ENCODE data around the gene SLFN13. TPM values are rescaled to one million over a fixed set of nuclear protein-coding genes. Genes with fewer than 3 reads are reported as not detected.

Gene SLFN13
- total and polyA plus RNA-seq, 2 of the 4 experiments (the other 2 are of a cell fraction) = 1.7 to 3.9 TPM

GRCh38 chr17:35407531-35407930, 41.0 kb downstream of the SLFN13 start:
- Histone ChIP-seq H3K18ac (ENCODE audit: low read depth, low read length) (no peak overlapping the region), H4K5ac (ENCODE audit: low read depth, low read length) (no peak overlapping the region), H2AK5ac (ENCODE audit: low read depth, low read length) (no peak overlapping the region), H3K4me2 (ENCODE audit: low read depth, low read length) (no peak overlapping the region), H3K23ac (ENCODE audit: low read depth, low read length) (no peak overlapping the region), H2AK9ac (replicated peaks; ENCODE audit: low read depth, low read length, poor library complexity) (no peak overlapping the region), H3K79me1 (ENCODE audit: low read depth in 1 of 2, low read length in 2 of 2) (peaks cover 3 to 6% of the 10 kb centered on the region in 2 experiments; a peak in 3 of 4 replicates), H3K14ac (replicated peaks; ENCODE audit: low read depth, low read length) (no peak overlapping the region), H3K9me3 (ENCODE audit: control insufficient read depth, insufficient read depth, low read length) (no peaks in the 10 kb centered on the region), H2BK120ac (ENCODE audit: low read depth, low read length) (no peak overlapping the region), H4K91ac (ENCODE audit: insufficient read depth, low read depth, low read length) (no peak overlapping the region), H3K4me1 (ENCODE audit: control insufficient read depth, insufficient read depth, low read length) (no peaks in the 10 kb centered on the region), H4K20me1 (ENCODE audit: insufficient read depth, low read length) (no peaks in the 10 kb centered on the region), H3K27me3 (ENCODE audit: control insufficient read depth, insufficient read depth, low read length) (no peaks in the 10 kb centered on the region), H3K27ac (ENCODE audit: insufficient read depth, low read length) (no peak overlapping the region), H2BK20ac (ENCODE audit: low read depth, low read length) (no peak overlapping the region), H3K9ac (ENCODE audit: low read depth, low read length) (no peak overlapping the region), H2BK15ac (ENCODE audit: low read depth, low read length) (no peak overlapping the region), H2BK5ac (ENCODE audit: low read depth, low read length, poor library complexity, severe bottlenecking) (no peak overlapping the region), H3K4ac (ENCODE audit: low read depth, low read length) (no peak overlapping the region), H3K56ac (ENCODE audit: extremely low read depth, insufficient read depth, low read length) (no peak overlapping the region), H3K4me3 (ENCODE audit: insufficient read depth, low read depth, low read length) (no peak overlapping the region), H4K8ac (ENCODE audit: low read depth in 2 of 2, low read length in 2 of 2) (no peak overlapping the region), H2AFZ (replicated peaks; ENCODE audit: low read length, poor library complexity) (no peak overlapping the region), H3K36me3 (ENCODE audit: control insufficient read depth, insufficient read depth, low read length) (peaks cover 24% of the 10 kb centered on the region), H3K9me1 (ENCODE audit: insufficient read depth, low read length) (no peaks in the 10 kb centered on the region)
- ATAC-seq (ENCODE audit: low read depth) (no peak), DNase-seq (no peak)
- ChIA-PET CTCF (interaction anchor here (0.6 to 0.9 kb wide), 2 partner anchors 26 to 202 kb away, joined by 3 to 4 read pairs; no protein-coding TSS in a partner anchor), POLR2A (ENCODE audit: unreplicated experiment) (no interaction called here)
- no peak for TF ChIP-seq MXI1 (IDR thresholded peaks at IDR 0.05; ENCODE audit: borderline replicate concordance, low read depth, low read length)
- in situ Hi-C loops (cut with MboI; ENCODE audit: low sequenced_read_pairs) = no loop called here
- 82% methylated on average over 6 of the region's 26 CpGs; no CpG with 5 or more reads in 1 of the 2 experiments for WGBS, 2 experiments (ENCODE audit: extremely low coverage in 2 of 2, insufficient read length in 1 of 2)
- no TSS peak for BruUV-seq (replicated peaks)
- intact Hi-C loops (cut with micrococcal nuclease) = no loop called here
- dilution Hi-C loops (cut with HindIII; ENCODE audit: low sequenced_read_pairs, unreplicated experiment) = no loop called here

Measured in IMR-90 (cell line).